T-helper 1 cell (primary cell): ENCODE data around the gene PICALM.
A peak's percentile ranks its signal among the peaks of the same experiment; 100 is the strongest.

Source experiments
- DNase-seq, 5 donors: peaks; one replicate each; pipeline ENCODE4 v3.0.0-alpha.2; 2012 to 2020

The PICALM gene

GRCh38 chr11:86073948-86074347, 5.1 kb upstream of the PICALM start:
- no peak for DNase-seq

GRCh38 chr11:86072211-86072610, 3.3 kb upstream of the PICALM start:
- no peak for DNase-seq

- no peak for DNase-seq
Measured at GRCh38 chr11:86070142-86071056, 1.5 kb upstream of the PICALM start.

GRCh38 chr11:86069408-86070101, 671 bp upstream of the PICALM start:
- no peak for DNase-seq

- peak; percentile 11 to 50 (median 22) for DNase-seq
Measured at GRCh38 chr11:86068138-86068871, 579 bp downstream of the PICALM start.

GRCh38 chr11:86067851-86068137, 1.1 kb downstream of the PICALM start:
- DNase-seq: no peak

- peak in 1 of 5 donors; percentile 41 for DNase-seq
Measured at GRCh38 chr11:86067009-86067850, 1.7 kb downstream of the PICALM start.

GRCh38 chr11:86066657-86067008, 2.3 kb downstream of the PICALM start:
- no peak for DNase-seq

GRCh38 chr11:86066033-86066432, 2.9 kb downstream of the PICALM start:
- no peak for DNase-seq

GRCh38 chr11:86064220-86064803, 4.6 kb downstream of the PICALM start:
- DNase-seq: no peak

GRCh38 chr11:86063536-86063935, 5.3 kb downstream of the PICALM start:
- no peak for DNase-seq

- peak in 1 of 5 donors; percentile 41 for DNase-seq
Measured at GRCh38 chr11:86062719-86063118, 6.2 kb downstream of the PICALM start.

GRCh38 chr11:86061483-86062205, 7.2 kb downstream of the PICALM start:
- no peak for DNase-seq

- no peak for DNase-seq
Measured at GRCh38 chr11:86060544-86060943, 8.3 kb downstream of the PICALM start.

GRCh38 chr11:86058360-86058759, 10.5 kb downstream of the PICALM start:
- no peak for DNase-seq

GRCh38 chr11:86056351-86056854, 12.5 kb downstream of the PICALM start:
- DNase-seq: no peak

- no peak for DNase-seq
Measured at GRCh38 chr11:86052693-86053641, 15.9 kb downstream of the PICALM start.

GRCh38 chr11:86050196-86050709, 18.6 kb downstream of the PICALM start:
- DNase-seq: no peak

GRCh38 chr11:86047275-86047991, 21.5 kb downstream of the PICALM start:
- peak in 2 of 5 donors; percentile 30 to 76 for DNase-seq
